OCI-LY1 (cell line): ENCODE results near the gene SLIT3.

ENCODE experiments used
- H2AFZ ChIP-seq: fragments of 200-600 bp; sonication (generic), shearing (Covaris generic); 2 replicates; pipeline ENCODE4 v1.6.0; 2014; ENCODE audit warnings: antibody characterized with exemption, mild to moderate bottlenecking, low read length
- H3F3A ChIP-seq: fragments of 200-600 bp; sonication (generic), shearing (Covaris generic); 2 replicates; pipeline ENCODE4 v1.6.0; 2014; ENCODE audit warnings: mild to moderate bottlenecking, antibody characterized with exemption, low read length, moderate library complexity; ENCODE audit not compliant: insufficient read depth
- H3K27ac ChIP-seq: fragments of 200-600 bp; sonication (generic); 2 replicates; pipeline ENCODE4 v1.5.1; 2014; ENCODE audit warnings: low read length, mixed run types, mild to moderate bottlenecking, low read depth; ENCODE audit not compliant: poor library complexity, severe bottlenecking
- H3K27me3 ChIP-seq: fragments of 200-600 bp; sonication (generic); 2 replicates; pipeline ENCODE4 v1.6.0; 2014; ENCODE audit warnings: antibody characterized with exemption, mild to moderate bottlenecking, low read length, moderate library complexity; ENCODE audit not compliant: insufficient read depth
- H3K36me3 ChIP-seq: fragments of 200-600 bp; sonication (generic); 2 replicates; pipeline ENCODE4 v1.6.1; 2014; ENCODE audit warnings: mild to moderate bottlenecking, antibody characterized with exemption, low read length, moderate library complexity, mixed read lengths; ENCODE audit not compliant: insufficient read depth
- H3K4me1 ChIP-seq: fragments of 200-600 bp; sonication (generic); 2 replicates; pipeline ENCODE4 v1.5.1; 2014; ENCODE audit warnings: mild to moderate bottlenecking, low read length, moderate library complexity; ENCODE audit not compliant: insufficient read depth, severe bottlenecking
- H3K4me2 ChIP-seq: fragments of 200-600 bp; sonication (generic), shearing (Covaris generic); 2 replicates; pipeline ENCODE4 v1.6.1; 2014; ENCODE audit warnings: low read length
- H3K4me3 ChIP-seq: fragments of 200-600 bp; sonication (generic); 2 replicates; pipeline ENCODE4 v1.5.1; 2014; ENCODE audit warnings: low read length, low read depth, mild to moderate bottlenecking, mixed read lengths; ENCODE audit not compliant: poor library complexity, severe bottlenecking
- H3K79me2 ChIP-seq: fragments of 200-600 bp; shearing (Covaris generic); 2 replicates; pipeline ENCODE4 v1.6.1; 2016; ENCODE audit warnings: mixed run types, low read length, mixed read lengths; ENCODE audit not compliant: insufficient read depth
- H3K9ac ChIP-seq: fragments of 200-600 bp; sonication (generic), shearing (Covaris generic); 2 replicates; pipeline ENCODE4 v1.6.1; 2014; ENCODE audit warnings: mild to moderate bottlenecking, low read length, mixed read lengths
- H3K9me2 ChIP-seq: fragments of 200-600 bp; sonication (generic), shearing (Covaris generic); 2 replicates; pipeline ENCODE4 v1.6.1; 2014; ENCODE audit warnings: low read depth, mild to moderate bottlenecking, low read length, mixed read lengths
- H3K9me3 ChIP-seq: fragments of 200-600 bp; shearing (Covaris generic); 2 replicates; pipeline ENCODE4 v1.6.1; 2014; ENCODE audit warnings: low read length, mixed read lengths
- H4K20me1 ChIP-seq: fragments of 200-600 bp; sonication (generic), shearing (Covaris generic); 2 replicates; pipeline ENCODE4 v1.6.0; 2016; ENCODE audit warnings: mild to moderate bottlenecking, low read length; ENCODE audit not compliant: insufficient read depth
- CTCF ChIP-seq: fragments of 200-600 bp; sonication (generic), shearing (Covaris generic); IDR thresholded peaks from 2 replicates; pipeline ENCODE4 v1.5.1; 2017; ENCODE audit warnings: mild to moderate bottlenecking, antibody characterized with exemption, low read length, moderate library complexity, mixed read lengths
- EZH2 ChIP-seq: fragments of 200-600 bp; sonication (generic), shearing (Covaris generic); IDR thresholded peaks from 2 replicates; pipeline ENCODE4 v1.8.0; 2017; ENCODE audit warnings: borderline replicate concordance, mixed run types, mild to moderate bottlenecking, antibody characterized with exemption, low read length, moderate library complexity, mixed read lengths

The SLIT3 gene

GRCh38 chr5:168962306-168962705 lies 338.6 kb downstream of the SLIT3 start:
- Histone ChIP-seq H3K4me2 (no peak overlapping the region), H3K27me3 (no peaks in the 10 kb centered on the region), H3K4me1 (no peaks in the 10 kb centered on the region), H2AFZ (no peak overlapping the region), H3K36me3 (no peaks in the 10 kb centered on the region), H3K9me2 (no peaks in the 10 kb centered on the region), H4K20me1 (no peaks in the 10 kb centered on the region), H3K27ac (no peak overlapping the region), H3K4me3 (no peak overlapping the region), H3K9ac (no peak overlapping the region), H3F3A (no peaks in the 10 kb centered on the region), H3K9me3 (no peaks in the 10 kb centered on the region), H3K79me2 (no peaks in the 10 kb centered on the region)
- TF ChIP-seq EZH2 (no peak), CTCF (no peak)

- Histone ChIP-seq H3F3A (no peaks in the 10 kb centered on the region), H3K36me3 (no peaks in the 10 kb centered on the region), H3K9ac (no peak overlapping the region), H3K9me2 (no peaks in the 10 kb centered on the region), H3K4me3 (no peak overlapping the region), H3K4me1 (no peaks in the 10 kb centered on the region), H2AFZ (no peak overlapping the region), H3K27ac (no peak overlapping the region), H3K27me3 (no peaks in the 10 kb centered on the region), H3K4me2 (no peak overlapping the region), H4K20me1 (no peaks in the 10 kb centered on the region), H3K9me3 (no peaks in the 10 kb centered on the region), H3K79me2 (no peaks in the 10 kb centered on the region)
- TF ChIP-seq CTCF (no peak), EZH2 (no peak)
Observed at GRCh38 chr5:168961681-168962080, 339.3 kb downstream of the SLIT3 start.

- H3K9me3 ChIP-seq, result no peaks in the 10 kb centered on the region
- 0 out of 2 replicates have a peak, but pooled peaks cover 3% of the 10 kb centered on the region for H3K27me3 ChIP-seq
- no peaks in the 10 kb centered on the region for H3K36me3 ChIP-seq
- no peaks in the 10 kb centered on the region for H3F3A ChIP-seq
- no peak overlapping the region for H3K4me3 ChIP-seq
- no peak overlapping the region for H3K4me2 ChIP-seq
- H3K9ac ChIP-seq, result no peak overlapping the region
- no peak overlapping the region for H3K27ac ChIP-seq
- H4K20me1 ChIP-seq, result no peaks in the 10 kb centered on the region
- no peaks in the 10 kb centered on the region for H3K79me2 ChIP-seq
- H3K4me1 ChIP-seq, result no peaks in the 10 kb centered on the region
- TF ChIP-seq EZH2 (no peak), CTCF (no peak)
- H2AFZ ChIP-seq, result no peak overlapping the region
- no peaks in the 10 kb centered on the region for H3K9me2 ChIP-seq
Observed at GRCh38 chr5:168960497-168960896, 340.4 kb downstream of the SLIT3 start.
